GM19397 (cell line): Measurements from ENCODE around the gene C2orf81.
"Not testable (repeated sequence)": the region's sequence is repeated elsewhere in the genome, so short reads cannot be mapped to it uniquely, and the experiment has no call there.

Experiments
- ATAC-seq: cut with Tn5 transposase; IDR thresholded peaks from one replicate; pipeline ENCODE4 v1.9.1; 2021; ENCODE audit warnings: mild to moderate bottlenecking, moderate library complexity; ENCODE audit not compliant: unreplicated experiment

The C2orf81 gene

GRCh38 chr2:74444498-74445318 is 23.3 kb upstream of the C2orf81 start:
- ATAC-seq, result no peak

- ATAC-seq, result not testable (repeated sequence)
Measured at GRCh38 chr2:74442483-74443297, 21.3 kb upstream of the C2orf81 start.

- ATAC-seq, result no peak
Measured at GRCh38 chr2:74441690-74442482, 20.5 kb upstream of the C2orf81 start, which contains the start of gene RTKN. TSS of gene RTKN (minus strand) at chr2:74441937. CDS start at chr2:74441816, 121 bp downstream.

GRCh38 chr2:74441170-74441689 is 19.8 kb upstream of the C2orf81 start:
- no peak for ATAC-seq

- ATAC-seq, result peak; percentile 80
Measured at GRCh38 chr2:74440378-74441169, 19.2 kb upstream of the C2orf81 start.

GRCh38 chr2:74439803-74440377 is 18.5 kb upstream of the C2orf81 start:
- no peak for ATAC-seq

- ATAC-seq, result no peak
Measured at GRCh38 chr2:74439373-74439772, 18.0 kb upstream of the C2orf81 start.

GRCh38 chr2:74438248-74438647 is 16.8 kb upstream of the C2orf81 start:
- no peak for ATAC-seq

- ATAC-seq, result no peak
Measured at GRCh38 chr2:74436848-74437695, 15.7 kb upstream of the C2orf81 start.

- no peak for ATAC-seq
Measured at GRCh38 chr2:74436111-74436805, 14.8 kb upstream of the C2orf81 start.

GRCh38 chr2:74430502-74430901 is 9.1 kb upstream of the C2orf81 start:
- no peak for ATAC-seq

- ATAC-seq, result no peak
Measured at GRCh38 chr2:74429487-74430451, 8.3 kb upstream of the C2orf81 start.

- ATAC-seq, result no peak
Measured at GRCh38 chr2:74428675-74429074, 7.3 kb upstream of the C2orf81 start.

- no peak for ATAC-seq
Measured at GRCh38 chr2:74427551-74427950, 6.1 kb upstream of the C2orf81 start.

- ATAC-seq, result no peak
Measured at GRCh38 chr2:74426181-74426758, 4.9 kb upstream of the C2orf81 start.

- ATAC-seq, result no peak
Measured at GRCh38 chr2:74425523-74425922, 4.1 kb upstream of the C2orf81 start.

- ATAC-seq, result no peak
Measured at GRCh38 chr2:74424995-74425406, 3.6 kb upstream of the C2orf81 start.
